GM12875 (cell line): Measurements from ENCODE around the gene DCUN1D3.

Experiments
- H3K4me3 ChIP-seq: one replicate; pipeline ENCODE4 v1.5.1; 2011; ENCODE audit warnings: low read depth, low read length, control low read depth
- TF ChIP-seq, protein P1 (sequence below): IDR thresholded peaks from 2 replicates; pipeline ENCODE4 v1.5.1; 2011; ENCODE audit warnings: low read depth, mild to moderate bottlenecking, control low read depth, inconsistent platforms, low read length, moderate library complexity, borderline replicate concordance; ENCODE audit not compliant: insufficient read depth

DCUN1D3 gene

DNA sequence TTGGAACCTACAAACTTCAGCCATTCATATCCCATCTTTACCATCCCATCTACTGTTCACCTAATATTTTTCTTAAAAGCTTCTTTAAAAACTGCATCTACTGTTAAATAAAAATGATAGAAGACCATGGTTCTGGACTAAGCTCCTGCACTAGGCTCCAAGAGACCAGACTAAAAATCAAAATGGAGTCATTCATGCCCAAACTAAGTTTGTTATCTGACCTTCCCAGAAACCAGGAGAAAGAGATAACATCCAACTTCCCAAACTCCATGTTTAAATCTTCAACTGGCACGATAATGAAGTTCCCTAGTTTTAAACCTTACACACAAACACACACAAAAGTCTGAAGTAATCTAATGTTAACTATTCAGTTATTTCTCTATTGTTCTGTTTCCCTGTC lies 13.8 kb downstream of the DCUN1D3 start:
- no peak overlapping the region for H3K4me3 ChIP-seq
- TF ChIP-seq, protein P1, sequence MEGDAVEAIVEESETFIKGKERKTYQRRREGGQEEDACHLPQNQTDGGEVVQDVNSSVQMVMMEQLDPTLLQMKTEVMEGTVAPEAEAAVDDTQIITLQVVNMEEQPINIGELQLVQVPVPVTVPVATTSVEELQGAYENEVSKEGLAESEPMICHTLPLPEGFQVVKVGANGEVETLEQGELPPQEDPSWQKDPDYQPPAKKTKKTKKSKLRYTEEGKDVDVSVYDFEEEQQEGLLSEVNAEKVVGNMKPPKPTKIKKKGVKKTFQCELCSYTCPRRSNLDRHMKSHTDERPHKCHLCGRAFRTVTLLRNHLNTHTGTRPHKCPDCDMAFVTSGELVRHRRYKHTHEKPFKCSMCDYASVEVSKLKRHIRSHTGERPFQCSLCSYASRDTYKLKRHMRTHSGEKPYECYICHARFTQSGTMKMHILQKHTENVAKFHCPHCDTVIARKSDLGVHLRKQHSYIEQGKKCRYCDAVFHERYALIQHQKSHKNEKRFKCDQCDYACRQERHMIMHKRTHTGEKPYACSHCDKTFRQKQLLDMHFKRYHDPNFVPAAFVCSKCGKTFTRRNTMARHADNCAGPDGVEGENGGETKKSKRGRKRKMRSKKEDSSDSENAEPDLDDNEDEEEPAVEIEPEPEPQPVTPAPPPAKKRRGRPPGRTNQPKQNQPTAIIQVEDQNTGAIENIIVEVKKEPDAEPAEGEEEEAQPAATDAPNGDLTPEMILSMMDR: no peak

DNA sequence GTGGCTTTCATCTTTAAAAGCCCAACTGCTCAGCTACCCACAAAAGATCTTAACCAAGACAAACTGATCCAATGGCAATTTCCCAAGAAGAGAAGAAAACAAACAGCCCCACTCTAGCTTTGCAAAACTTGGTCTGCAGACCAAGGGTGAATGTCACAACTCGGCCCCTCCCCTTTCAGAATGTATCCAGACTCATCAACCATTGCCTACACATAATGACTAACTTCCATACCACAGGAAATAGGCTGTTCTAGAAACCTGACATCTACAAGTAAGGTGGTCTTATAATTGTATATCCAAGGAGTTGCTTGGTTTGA lies 16.0 kb downstream of the DCUN1D3 start:
- TF ChIP-seq, protein P1: no peak
- H3K4me3 ChIP-seq: no peak overlapping the region

DNA sequence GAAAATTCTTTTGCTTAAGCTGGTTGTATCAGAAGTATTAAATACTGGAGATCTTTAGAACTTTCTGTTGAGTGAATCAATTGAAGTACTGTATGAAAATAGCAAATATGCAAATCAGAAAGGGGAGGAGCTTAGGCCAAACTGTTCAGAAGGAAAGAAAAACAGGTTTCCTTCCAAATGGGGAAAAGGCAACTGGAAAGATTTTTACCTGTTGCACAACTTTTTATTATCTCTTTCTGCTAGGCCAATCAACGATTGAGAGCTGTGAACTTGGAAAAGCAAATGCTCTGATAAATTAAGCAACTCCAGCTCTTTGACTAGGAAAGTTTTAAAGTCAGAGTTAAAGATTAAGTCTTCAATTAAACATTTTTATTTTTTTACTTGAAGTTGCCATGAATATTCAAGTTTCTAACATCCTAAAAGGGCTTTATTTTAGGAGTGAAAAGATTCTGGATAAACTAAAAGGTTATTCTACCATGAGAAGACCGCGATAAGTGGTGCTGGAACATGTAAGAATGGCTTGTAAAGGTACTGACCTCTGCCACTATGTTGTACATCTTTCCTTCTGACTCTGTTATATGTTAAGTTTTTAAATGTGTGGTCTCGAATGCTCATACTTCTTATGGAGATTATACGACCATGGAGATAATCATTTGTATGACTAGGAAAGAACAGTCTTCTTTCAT lies 16.5 kb downstream of the DCUN1D3 start:
- TF ChIP-seq, protein P1: no peak
- H3K4me3 ChIP-seq: no peak overlapping the region

DNA sequence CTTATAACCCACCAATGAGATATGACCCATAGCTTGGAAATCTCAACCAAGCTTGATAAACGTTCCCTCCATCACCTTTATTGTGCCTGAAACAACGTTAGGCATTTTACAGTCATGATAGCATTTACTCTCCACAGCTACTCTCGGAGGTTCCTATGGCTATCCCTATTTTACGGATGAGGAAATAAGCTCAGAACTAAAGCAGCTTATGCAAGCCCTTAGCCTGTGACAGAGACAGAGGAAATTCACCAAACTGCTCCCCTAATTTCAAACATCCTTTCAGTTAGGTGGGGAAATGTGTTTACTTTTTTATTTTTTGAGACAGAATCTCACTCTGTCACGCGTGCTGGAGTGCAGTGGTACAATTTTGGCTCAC lies 18.7 kb downstream of the DCUN1D3 start:
- TF ChIP-seq, protein P1: no peak
- H3K4me3 ChIP-seq: no peak overlapping the region

DNA sequence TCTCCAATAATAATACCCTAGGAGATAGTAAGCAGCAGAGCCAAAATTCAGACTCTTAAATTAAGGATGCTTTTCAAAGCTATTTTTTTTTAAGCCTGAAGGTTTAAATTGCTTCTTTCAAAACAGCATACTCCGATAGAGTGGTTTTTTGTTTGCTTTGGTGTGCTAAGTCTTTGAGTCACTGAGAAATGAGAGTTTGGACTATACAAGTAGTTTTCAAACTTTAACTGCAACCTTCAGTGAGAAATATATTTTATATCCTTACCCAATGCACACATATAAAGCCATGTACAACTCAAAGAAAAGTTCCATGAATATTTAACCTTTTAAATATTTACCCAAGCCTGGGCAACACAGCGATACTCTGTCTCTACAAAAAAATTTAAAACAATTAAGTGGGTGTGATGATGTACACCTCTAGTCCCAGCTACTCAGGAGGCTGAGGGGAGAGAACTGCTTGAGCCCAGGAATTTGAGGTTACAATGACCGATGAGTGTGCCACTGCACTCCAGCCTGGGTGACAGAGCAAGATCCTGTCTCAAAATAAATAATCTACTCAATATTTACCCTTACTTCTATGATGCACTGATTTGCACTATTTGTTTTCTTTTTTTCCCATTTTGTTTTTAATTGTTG lies 19.2 kb downstream of the DCUN1D3 start:
- TF ChIP-seq, protein P1: no peak
- H3K4me3 ChIP-seq: no peak overlapping the region

DNA sequence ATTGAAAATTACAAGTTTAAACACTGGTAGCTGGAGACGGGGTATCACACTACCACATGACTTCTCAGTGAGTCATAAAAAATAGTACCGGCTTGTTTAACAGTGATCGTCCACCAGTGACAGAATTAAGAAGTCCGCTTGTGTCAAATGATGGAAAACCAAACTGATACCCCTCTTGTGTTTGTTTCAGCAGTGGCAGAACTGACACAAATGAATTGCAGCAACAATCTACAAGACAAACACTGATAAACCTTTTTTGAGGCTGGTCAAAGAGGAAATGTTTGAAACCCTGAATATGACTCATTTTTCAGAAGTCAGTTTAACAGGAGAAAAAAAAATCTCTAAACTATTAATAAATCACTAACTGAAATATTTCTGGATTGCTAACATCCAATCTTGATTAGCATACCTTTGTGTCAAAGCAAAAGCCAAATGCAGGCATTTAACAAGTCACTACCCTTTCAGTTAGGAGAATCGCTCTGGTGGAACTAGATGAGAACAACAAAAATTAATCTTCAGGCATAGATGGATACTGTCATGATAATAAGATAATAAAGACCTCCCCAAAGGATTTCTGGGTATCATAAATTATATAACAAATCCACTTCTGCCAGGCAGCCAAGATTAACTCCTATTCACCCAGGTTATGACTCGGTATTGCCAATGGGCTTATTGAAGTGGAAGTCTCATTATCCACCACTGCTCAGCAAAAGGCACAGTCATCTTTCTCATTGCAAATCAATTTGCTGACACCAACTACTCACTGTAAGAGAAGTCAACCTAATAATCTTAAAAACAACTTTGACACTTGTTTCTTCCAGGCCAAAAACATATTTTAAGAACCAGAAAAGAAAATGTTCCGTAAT lies 20.8 kb downstream of the DCUN1D3 start:
- H3K4me3 ChIP-seq: no peak overlapping the region
- TF ChIP-seq, protein P1: no peak
